H1 (cell line): ENCODE data around the gene PKP3. TPM values are rescaled to one million over a fixed set of nuclear protein-coding genes. Genes with fewer than 3 reads are reported as not detected.
A peak's percentile ranks its signal among the peaks of the same experiment; 100 is the strongest.

Source experiments
- CTCF ChIA-PET: fragments of 300-600 bp; sonication (Branson Sonifier 250); formaldehyde crosslinking; loops from one replicate; lab custom pipeline; 2021; ENCODE audit not compliant: partially characterized antibody; lab: Charles Lee
- POLR2A ChIA-PET: fragments of 300-600 bp; sonication (Branson Sonifier 250); formaldehyde crosslinking; loops from one replicate; lab custom pipeline; 2021; ENCODE audit warnings: inconsistent platforms; ENCODE audit not compliant: partially characterized antibody; lab: Charles Lee
- DNase-seq, 2 experiments: peaks; one replicate each; pipeline versions ENCODE4 v3.0.0 to v3.0.0-alpha.2; 2010 to 2022; ENCODE audit warnings: low spot score in 2 of 2, low read depth in 1 of 2, mixed read lengths in 1 of 2
- FAIRE-seq: peaks from 2 replicates; lab custom pipeline; 2011; peaks lifted over from hg19 to GRCh38; lab: Jason Lieb, UNC
- H2AFZ ChIP-seq: 2 replicates; pipeline ENCODE4 v1.8.1; 2012; ENCODE audit warnings: low read length, inconsistent platforms
- H2AK5ac ChIP-seq: 2 replicates; pipeline ENCODE4 v1.6.1; 2013; ENCODE audit warnings: low read depth, low read length
- H2BK120ac ChIP-seq: replicated peaks from 2 replicates; pipeline ENCODE3; 2013; ENCODE audit warnings: low read depth, low read length, inconsistent platforms
- H2BK12ac ChIP-seq: 2 replicates; pipeline ENCODE4 v1.6.1; 2013; ENCODE audit warnings: low read depth, low read length
- H2BK15ac ChIP-seq: 2 replicates; pipeline ENCODE4 v1.6.1; 2013; ENCODE audit warnings: low read length
- H2BK20ac ChIP-seq: 2 replicates; pipeline ENCODE4 v1.6.1; 2013; ENCODE audit warnings: low read length
- H2BK5ac ChIP-seq: 2 replicates; pipeline ENCODE4 v1.6.1; 2013; ENCODE audit warnings: low read depth, low read length
- H3K14ac ChIP-seq: 2 replicates; pipeline ENCODE4 v1.6.1; 2013; ENCODE audit warnings: inconsistent platforms; ENCODE audit not compliant: insufficient read length
- H3K18ac ChIP-seq: 2 replicates; pipeline ENCODE4 v1.6.1; 2013; ENCODE audit warnings: low read length; ENCODE audit errors: extremely low read depth
- H3K23ac ChIP-seq: 2 replicates; pipeline ENCODE4 v1.6.1; 2013; ENCODE audit warnings: inconsistent platforms; ENCODE audit not compliant: insufficient read length
- H3K23me2 ChIP-seq: 2 replicates; pipeline ENCODE4 v1.6.1; 2013; ENCODE audit warnings: low read depth, low read length
- H3K27ac ChIP-seq: 2 replicates; pipeline ENCODE4 v1.6.1; 2011; ENCODE audit warnings: low read depth, low read length, inconsistent platforms
- H3K27me3 ChIP-seq, 4 experiments: replicated peaks in 1 of 4; 1 replicate in 1 of 4; 2 replicates in 3 of 4; pipeline versions ENCODE4 v1.6.1 to v1.8.1; 2011 to 2013; ENCODE audit warnings: low read length in 3 of 4, mild to moderate bottlenecking in 3 of 4, inconsistent platforms in 2 of 4, mixed read lengths in 2 of 4, moderate library complexity in 1 of 4; ENCODE audit not compliant: control insufficient read depth in 3 of 4, insufficient read depth in 3 of 4; ENCODE audit errors: extremely low read depth in 1 of 4
- H3K36me3 ChIP-seq, 4 experiments: 2 replicates each; pipeline versions ENCODE4 v1.6.1 to v1.8.1; 2011 to 2013; ENCODE audit warnings: mild to moderate bottlenecking in 4 of 4, low read length in 3 of 4, moderate library complexity in 2 of 4, control low read depth in 1 of 4, inconsistent platforms in 1 of 4; ENCODE audit not compliant: insufficient read depth in 4 of 4, control insufficient read depth in 2 of 4
- H3K4ac ChIP-seq: replicated peaks from 2 replicates; pipeline ENCODE3; 2013; ENCODE audit warnings: low read length, low read depth, mixed read lengths, inconsistent platforms; ENCODE audit not compliant: insufficient read length
- H3K4me1 ChIP-seq, 4 experiments: replicated peaks in 1 of 4; 1 replicate in 1 of 4; 2 replicates in 3 of 4; pipeline versions ENCODE4 v1.6.1 to v1.8.1; 2011 to 2013; ENCODE audit warnings: low read length in 3 of 4, inconsistent platforms in 2 of 4, mixed read lengths in 1 of 4; ENCODE audit not compliant: insufficient read depth in 4 of 4, control insufficient read depth in 3 of 4
- H3K4me2 ChIP-seq, 2 experiments: 2 replicates each; pipeline versions ENCODE4 v1.6.1 to v1.8.1; 2011 to 2013; ENCODE audit warnings: low read depth in 2 of 2, low read length in 2 of 2, control low read depth in 1 of 2, inconsistent platforms in 1 of 2, mild to moderate bottlenecking in 1 of 2; ENCODE audit not compliant: insufficient read depth in 1 of 2
- H3K4me3 ChIP-seq, 4 experiments: fragments of 200-600, 300-600 bp in 1 of 4; sonication (generic), shearing (Covaris generic), sonication (Bioruptor Twin) in 1 of 4; 2 replicates each; pipeline versions ENCODE4 v1.5.1 to v1.8.1; 2011 to 2016; ENCODE audit warnings: low read length in 4 of 4, low read depth in 3 of 4, control low read depth in 2 of 4, inconsistent platforms in 2 of 4, mild to moderate bottlenecking in 2 of 4, mixed read lengths in 1 of 4, moderate library complexity in 1 of 4; ENCODE audit not compliant: insufficient read depth in 2 of 4; ENCODE audit errors: extremely low read depth in 1 of 4
- H3K56ac ChIP-seq: replicated peaks from 2 replicates; pipeline ENCODE3; 2013; ENCODE audit warnings: low read depth, mild to moderate bottlenecking, mixed read lengths, low read length, inconsistent platforms; ENCODE audit not compliant: insufficient read length
- H3K79me1 ChIP-seq: 2 replicates; pipeline ENCODE4 v1.6.1; 2013; ENCODE audit warnings: low read depth, low read length, control low read depth
- H3K79me2 ChIP-seq, 2 experiments: 2 replicates each; pipeline versions ENCODE4 v1.6.1 to v1.8.1; 2012 to 2013; ENCODE audit warnings: low read length in 2 of 2, mild to moderate bottlenecking in 2 of 2, inconsistent platforms in 1 of 2; ENCODE audit not compliant: insufficient read depth in 2 of 2, control insufficient read depth in 1 of 2
- H3K9ac ChIP-seq, 4 experiments: replicated peaks in 1 of 4; 1 replicate in 1 of 4; 2 replicates in 3 of 4; pipeline versions ENCODE4 v1.6.1 to v1.8.1; 2011 to 2013; ENCODE audit warnings: low read depth in 3 of 4, low read length in 3 of 4, control low read depth in 2 of 4, mild to moderate bottlenecking in 2 of 4, moderate library complexity in 2 of 4, inconsistent platforms in 1 of 4; ENCODE audit errors: extremely low read depth in 1 of 4
- H3K9me3 ChIP-seq, 2 experiments: 2 replicates each; pipeline versions ENCODE4 v1.6.1 to v1.8.1; 2012 to 2013; ENCODE audit warnings: mild to moderate bottlenecking in 2 of 2, moderate library complexity in 2 of 2, control low read depth in 1 of 2, inconsistent platforms in 1 of 2, low read depth in 1 of 2, low read length in 1 of 2, mixed read lengths in 1 of 2; ENCODE audit not compliant: insufficient read depth in 2 of 2
- H4K20me1 ChIP-seq, 2 experiments: replicated peaks in 1 of 2; 2 replicates each; pipeline versions ENCODE3 to v1.8.1; 2011 to 2013; ENCODE audit warnings: inconsistent platforms in 2 of 2, low read length in 2 of 2, mild to moderate bottlenecking in 1 of 2; ENCODE audit not compliant: insufficient read depth in 2 of 2, control insufficient read depth in 1 of 2
- H4K5ac ChIP-seq: 2 replicates; pipeline ENCODE4 v1.6.1; 2013; ENCODE audit warnings: low read length, low read depth, mixed read lengths, inconsistent platforms; ENCODE audit not compliant: insufficient read length
- H4K8ac ChIP-seq: 2 replicates; pipeline ENCODE4 v1.8.0; 2013; ENCODE audit warnings: mild to moderate bottlenecking, moderate library complexity, low read length, inconsistent platforms; ENCODE audit not compliant: insufficient read depth; ENCODE audit errors: extremely low read depth
- H4K91ac ChIP-seq: replicated peaks from 2 replicates; pipeline ENCODE3; 2013; ENCODE audit warnings: low read length, mixed read lengths, inconsistent platforms; ENCODE audit not compliant: insufficient read length
- HDAC6 ChIP-seq: IDR thresholded peaks from one replicate; pipeline ENCODE4 v1.7.1; 2012; ENCODE audit warnings: low read depth, mild to moderate bottlenecking, inconsistent platforms, low read length, moderate library complexity
- KDM1A ChIP-seq: fragments of 200-600, 300-600 bp; sonication (generic); IDR thresholded peaks from 2 replicates; pipeline ENCODE4 v1.7.1; 2016; ENCODE audit warnings: mild to moderate bottlenecking, low read length, borderline replicate concordance
- KDM5A ChIP-seq: fragments of 200-600 bp; IDR thresholded peaks from 2 replicates; pipeline ENCODE4 v1.7.1; 2012; ENCODE audit warnings: mild to moderate bottlenecking, low read length, inconsistent platforms, mixed read lengths
- WGBS, 2 experiments: shearing (Covaris generic) in 1 of 2; methylation state at CpG; one replicate each; pipeline versions ENCODE4 v1.1.6 to v1.1.7; 2013 to 2015; ENCODE audit warnings: low lambda C conversion rate in 2 of 2, mixed read lengths in 2 of 2, inconsistent platforms in 1 of 2, low coverage in 1 of 2, missing lambda C conversion rate in 1 of 2; ENCODE audit not compliant: insufficient replicate concordance in 2 of 2, insufficient coverage in 1 of 2, insufficient read length in 1 of 2; ENCODE audit errors: extremely low coverage in 1 of 2, missing lambda C conversion rate in 1 of 2; 5-methylcytosine and 5-hydroxymethylcytosine counted together
- polyA plus RNA-seq, 7 experiments: library from polyadenylated mRNA; depleted of rRNA in 3 of 7; stranded (reverse) in 5 of 7; unstranded in 2 of 7; fragments of >200 nt in 5 of 7; fragments of 200-250 nt in 2 of 7; gene quantifications; 1 replicate in 5 of 7; 2 replicates in 1 of 7; 4 replicates in 1 of 7; pipeline versions ENCODE4 v1.2.1 to v1.2.3, GENCODE V29; 2011 to 2013; ENCODE audit warnings: missing spikeins in 2 of 7, mixed read lengths in 2 of 7
- total RNA-seq: library from RNA; stranded (reverse); fragmentation: NEBNext Ultra II Directional; extraction: Animal tissue kit (Norgen Biotek cat#: 25700); gene quantifications from 2 replicates; pipeline ENCODE4 v1.2.1, GENCODE V29; 2021

PKP3 gene
- total and polyA plus RNA-seq, 2 of the 8 experiments (the other 6 are each of a cell fraction or from before 2014, with no cell fraction given), result 16.7 to 28.7 TPM

- Histone ChIP-seq H3K18ac (no peak overlapping the region), H3K4me2 (no peak overlapping the region), H4K91ac (no peak overlapping the region), H2BK120ac (no peak overlapping the region), H3K23me2 (peaks cover 3% of the 10 kb centered on the region; the same call in 1 of the 2 replicates), H2BK5ac (no peak overlapping the region), H2BK15ac (no peak overlapping the region), H2BK12ac (no peak overlapping the region; the same call in 1 of the 2 replicates), H3K14ac (no peak overlapping the region), H3K4me1 (peaks cover 0 to 17% (median 7%) of the 10 kb centered on the region in 4 experiments; a peak in 5 of 7 replicates), H3K9me3 (no peaks in the 10 kb centered on the region), H3K4ac (no peak overlapping the region), H3K56ac (no peak overlapping the region), H3K79me2 (peaks cover 0 to 11% of the 10 kb centered on the region in 2 experiments; a peak in 1 of 4 replicates), H3K27me3 (peaks cover 0 to 5% (median 0%) of the 10 kb centered on the region in 4 experiments; a peak in 2 of 7 replicates), H3K79me1 (peaks cover 2% of the 10 kb centered on the region), H2AFZ (no peak overlapping the region), H3K27ac (no peak overlapping the region), H3K36me3 (no peaks in the 10 kb centered on the region), H3K4me3 (no peak overlapping the region), H4K5ac (no peak overlapping the region), H2BK20ac (no peak overlapping the region), H4K8ac (peak overlapping the region; percentile 51; the same call in 1 of the 2 replicates), H3K23ac (no peak overlapping the region), H3K9ac (no peak overlapping the region), H2AK5ac (no peak overlapping the region), H4K20me1 (peaks cover 14 to 21% of the 10 kb centered on the region in 2 experiments)
- WGBS, 2 experiments, result 88% methylated on average over 18 of the region's 18 CpGs; no CpG with 5 or more reads in 1 of the 2 experiments
- ChIA-PET CTCF (interaction anchor here (0.6 to 2.4 kb wide), 4 partner anchors 13 to 109 kb away, joined by 3 to 7 read pairs (median 3); partner anchors contain the start of gene ANO9), POLR2A (interaction anchor here (0.9 to 4.7 kb wide), 4 partner anchors 13 to 41 kb away, joined by 3 to 30 read pairs (median 4); partner anchors contain the start of genes B4GALNT4 and PTDSS2)
- DNase-seq (peak in 1 of 2 experiments; percentile 51), FAIRE-seq (no peak)
- no peak for TF ChIP-seq KDM1A
- TF ChIP-seq KDM5A, result no peak
- TF ChIP-seq HDAC6, result no peak
Observed at GRCh38 chr11:409600-410483, 15.8 kb downstream of the PKP3 start.
